ENCODE data around the gene DENND5A. TPM values are rescaled to one million over a fixed set of nuclear protein-coding genes. Genes with fewer than 3 reads are reported as not detected.
"Not testable (repeated sequence)": the region's sequence is repeated elsewhere in the genome, so short reads cannot be mapped to it uniquely, and the experiment has no call there.

Gene DENND5A
- total and polyA plus RNA-seq, 3 donors from 2014 or later = 51.2 to 88.8 (median 73.6) TPM

DNA sequence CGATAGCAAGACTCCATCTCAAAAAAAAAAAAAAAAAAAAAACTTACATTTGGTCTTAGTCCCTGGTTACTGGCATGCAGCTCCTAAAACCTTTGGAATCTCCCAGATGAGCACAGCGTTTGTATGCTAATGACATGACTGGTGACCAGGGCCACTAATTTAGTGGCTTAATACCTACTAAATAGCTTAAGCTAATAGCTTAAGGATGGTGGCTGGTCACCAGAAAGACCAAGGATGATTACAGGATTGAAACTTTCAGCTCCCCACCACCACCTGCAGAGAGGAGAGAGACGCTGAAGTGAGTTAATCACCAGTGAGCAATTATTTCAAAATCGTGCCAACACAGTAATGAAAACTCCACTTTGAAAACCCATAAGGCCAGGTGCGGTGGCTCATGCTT is 37.1 kb downstream of the DENND5A start:
- Histone ChIP-seq H3K4me1 (peaks cover 8% of the 10 kb centered on the region), H3K36me3 (ENCODE audit: low read depth, missing control alignments) (no peaks in the 10 kb centered on the region), H3K27me3 (no peaks in the 10 kb centered on the region), H3K27ac (no peak overlapping the region), H3K9me3 (no peaks in the 10 kb centered on the region), H3K4me3 (no peak overlapping the region)
- WGBS, 2 donors = 90% methylated on average over 5 of the region's 5 CpGs
- DNase-seq = no peak
- TF ChIP-seq POLR2A (IDR thresholded peaks at IDR 0.05) = no peak
- intact Hi-C loops (cut with DNase I; ENCODE audit: low total_unique reads) = no loop called here

DNA sequence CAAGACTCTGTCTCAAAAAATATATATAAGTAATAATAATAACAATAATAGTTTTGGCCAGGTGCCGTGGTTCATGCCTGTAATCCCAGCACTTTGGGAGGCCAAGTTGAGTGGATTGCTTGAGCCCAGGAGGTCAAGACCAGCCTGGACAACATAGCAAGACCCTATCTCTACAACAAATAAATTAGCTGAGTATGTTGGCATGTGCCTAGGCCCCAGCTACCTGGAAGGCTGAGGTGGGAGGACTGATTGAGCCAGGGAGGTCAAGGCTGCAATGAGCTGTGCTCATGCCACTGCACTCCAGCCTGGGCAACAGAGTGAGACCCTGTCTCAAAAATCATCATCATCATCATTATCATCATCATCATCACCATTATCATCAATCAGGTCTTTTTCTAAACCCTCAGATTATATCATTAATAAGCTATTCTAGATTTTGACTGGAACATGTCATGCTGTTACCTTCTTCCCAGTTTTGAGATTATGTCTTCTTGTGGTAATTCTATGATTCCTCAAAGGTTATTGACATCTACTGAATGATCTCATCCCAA is 39.3 kb downstream of the DENND5A start:
- no peak overlapping the region for H3K4me3 ChIP-seq
- no peak overlapping the region for H3K27ac ChIP-seq
- TF ChIP-seq POLR2A (IDR thresholded peaks at IDR 0.05) = no peak
- TF ChIP-seq, protein P1, sequence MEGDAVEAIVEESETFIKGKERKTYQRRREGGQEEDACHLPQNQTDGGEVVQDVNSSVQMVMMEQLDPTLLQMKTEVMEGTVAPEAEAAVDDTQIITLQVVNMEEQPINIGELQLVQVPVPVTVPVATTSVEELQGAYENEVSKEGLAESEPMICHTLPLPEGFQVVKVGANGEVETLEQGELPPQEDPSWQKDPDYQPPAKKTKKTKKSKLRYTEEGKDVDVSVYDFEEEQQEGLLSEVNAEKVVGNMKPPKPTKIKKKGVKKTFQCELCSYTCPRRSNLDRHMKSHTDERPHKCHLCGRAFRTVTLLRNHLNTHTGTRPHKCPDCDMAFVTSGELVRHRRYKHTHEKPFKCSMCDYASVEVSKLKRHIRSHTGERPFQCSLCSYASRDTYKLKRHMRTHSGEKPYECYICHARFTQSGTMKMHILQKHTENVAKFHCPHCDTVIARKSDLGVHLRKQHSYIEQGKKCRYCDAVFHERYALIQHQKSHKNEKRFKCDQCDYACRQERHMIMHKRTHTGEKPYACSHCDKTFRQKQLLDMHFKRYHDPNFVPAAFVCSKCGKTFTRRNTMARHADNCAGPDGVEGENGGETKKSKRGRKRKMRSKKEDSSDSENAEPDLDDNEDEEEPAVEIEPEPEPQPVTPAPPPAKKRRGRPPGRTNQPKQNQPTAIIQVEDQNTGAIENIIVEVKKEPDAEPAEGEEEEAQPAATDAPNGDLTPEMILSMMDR (IDR thresholded peaks at IDR 0.05) = no peak
- 89 to 100% methylated on average over 1 of the region's 1 CpG for WGBS, 2 donors
- H3K27me3 ChIP-seq = no peaks in the 10 kb centered on the region
- H3K4me1 ChIP-seq = no peaks in the 10 kb centered on the region
- intact Hi-C loops (cut with DNase I; ENCODE audit: low total_unique reads) = no loop called here
- no peak for DNase-seq
- no peaks in the 10 kb centered on the region for H3K9me3 ChIP-seq
- H3K36me3 ChIP-seq (ENCODE audit: low read depth, missing control alignments) = no peaks in the 10 kb centered on the region

DNA sequence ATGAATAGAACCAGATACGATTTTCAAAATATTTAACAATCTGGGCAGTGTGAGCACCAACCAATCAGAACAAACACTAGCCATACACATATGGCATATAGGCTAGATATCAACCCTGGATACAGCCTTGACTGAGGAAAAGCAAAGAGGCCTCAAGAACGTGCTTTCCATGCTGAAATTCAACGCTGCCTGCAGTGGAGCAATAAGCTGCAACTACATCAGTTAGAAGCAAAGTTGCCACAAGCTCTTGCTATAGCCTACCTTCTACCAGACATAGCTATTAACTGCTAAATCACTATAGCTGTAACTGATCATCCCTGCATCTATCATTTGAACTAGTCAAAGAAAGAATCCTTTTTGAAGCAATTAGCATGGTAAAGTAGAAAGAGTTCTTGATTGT is 42.5 kb downstream of the DENND5A start:
- no peak overlapping the region for H3K27ac ChIP-seq
- H3K4me1 ChIP-seq = no peaks in the 10 kb centered on the region
- H3K27me3 ChIP-seq = no peaks in the 10 kb centered on the region
- 63 to 70% methylated on average over 3 of the region's 3 CpGs for WGBS, 2 donors
- no peak overlapping the region for H3K4me3 ChIP-seq
- no peaks in the 10 kb centered on the region for H3K36me3 ChIP-seq (ENCODE audit: low read depth, missing control alignments)
- no peak for TF ChIP-seq POLR2A (IDR thresholded peaks at IDR 0.05)
- TF ChIP-seq, protein P1 (IDR thresholded peaks at IDR 0.05) = no peak
- intact Hi-C loops (cut with DNase I; ENCODE audit: low total_unique reads) = no loop called here
- H3K9me3 ChIP-seq = no peaks in the 10 kb centered on the region
- no peak for DNase-seq

DNA sequence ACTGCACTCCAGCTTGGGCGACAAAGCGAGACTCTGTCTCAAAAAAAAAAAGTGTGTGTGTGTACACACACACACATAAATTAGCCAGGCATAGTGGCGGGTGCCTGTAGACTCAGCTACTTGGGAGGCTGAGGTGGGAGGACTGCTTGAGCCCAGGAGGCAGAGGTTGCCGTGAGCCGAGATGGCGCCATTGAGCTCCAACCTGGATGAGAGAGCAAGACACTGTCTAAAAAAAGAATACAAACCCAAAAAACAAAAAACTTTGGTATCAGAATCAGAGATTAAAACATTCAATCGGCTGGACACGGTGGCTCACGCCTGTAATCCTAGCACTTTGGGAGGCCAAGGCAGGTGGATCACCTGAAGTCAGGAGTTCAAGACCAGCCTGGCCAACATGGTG is 44.3 kb downstream of the DENND5A start:
- H3K27ac ChIP-seq; H3K4me3 ChIP-seq; intact Hi-C loops (cut with DNase I; ENCODE audit: low total_unique reads); H3K36me3 ChIP-seq (ENCODE audit: low read depth, missing control alignments); H3K4me1 ChIP-seq; H3K9me3 ChIP-seq; H3K27me3 ChIP-seq; DNase-seq: not testable (repeated sequence)
- 93 to 99% methylated on average over 9 of the region's 9 CpGs for WGBS, 2 donors

DNA sequence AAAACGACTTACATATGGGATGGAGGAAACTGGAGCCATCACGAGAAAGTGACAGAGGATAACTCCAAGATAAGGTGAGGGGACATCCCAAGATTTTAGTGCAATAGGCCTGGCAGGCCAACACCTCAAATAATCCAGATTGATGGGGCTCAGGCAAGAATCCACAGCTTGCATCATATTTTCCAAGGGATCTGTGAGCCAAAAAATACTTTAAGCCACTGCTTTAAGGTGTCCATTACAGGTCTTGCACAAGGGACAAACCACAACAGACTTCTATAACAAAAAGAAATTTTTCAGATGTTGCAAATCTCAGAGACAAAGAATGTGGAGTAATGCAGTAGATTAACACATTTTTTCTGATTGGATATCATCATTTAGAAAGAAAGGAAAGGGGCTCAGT is 45.6 kb downstream of the DENND5A start:
- WGBS, 2 donors = 61 to 72% methylated on average over 2 of the region's 2 CpGs
- no peak overlapping the region for H3K27ac ChIP-seq
- intact Hi-C loops (cut with DNase I; ENCODE audit: low total_unique reads) = no loop called here
- no peak overlapping the region for H3K4me3 ChIP-seq
- DNase-seq = no peak
- no peaks in the 10 kb centered on the region for H3K36me3 ChIP-seq (ENCODE audit: low read depth, missing control alignments)
- no peak for TF ChIP-seq POLR2A (IDR thresholded peaks at IDR 0.05)
- TF ChIP-seq, protein P1 (IDR thresholded peaks at IDR 0.05) = no peak
- no peaks in the 10 kb centered on the region for H3K9me3 ChIP-seq
- no peaks in the 10 kb centered on the region for H3K27me3 ChIP-seq
- H3K4me1 ChIP-seq = no peaks in the 10 kb centered on the region

DNA sequence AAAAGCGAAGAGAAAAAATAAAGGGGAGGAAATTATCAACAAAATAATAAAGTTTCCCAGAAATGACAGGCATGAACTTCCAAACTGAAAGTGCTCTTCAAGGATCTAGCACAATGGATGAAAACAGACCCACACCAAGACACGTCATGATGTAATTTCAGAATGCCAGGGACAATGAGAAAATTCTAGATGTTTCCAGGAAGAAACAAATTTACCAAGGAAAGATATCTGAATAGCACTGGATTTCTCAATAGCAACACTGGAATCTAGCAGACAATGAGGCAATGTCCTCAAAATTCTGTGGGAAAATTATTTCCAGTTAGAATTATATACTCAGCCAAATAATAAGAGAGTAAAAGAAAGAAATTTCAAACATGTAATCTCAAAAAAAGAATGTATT is 46.0 kb downstream of the DENND5A start:
- no peak overlapping the region for H3K27ac ChIP-seq
- WGBS, 2 donors = 69 to 84% methylated on average over 2 of the region's 2 CpGs
- H3K36me3 ChIP-seq (ENCODE audit: low read depth, missing control alignments) = no peaks in the 10 kb centered on the region
- H3K27me3 ChIP-seq = no peaks in the 10 kb centered on the region
- DNase-seq = no peak
- no peak for TF ChIP-seq POLR2A (IDR thresholded peaks at IDR 0.05)
- TF ChIP-seq, protein P1 (IDR thresholded peaks at IDR 0.05) = no peak
- H3K4me3 ChIP-seq = no peak overlapping the region
- no peaks in the 10 kb centered on the region for H3K4me1 ChIP-seq
- H3K9me3 ChIP-seq = no peaks in the 10 kb centered on the region
- intact Hi-C loops (cut with DNase I; ENCODE audit: low total_unique reads) = no loop called here
